Right cardiac atrium (tissue), 5 donors: Measurements from ENCODE around the gene FRMPD3. TPM values are rescaled to one million over a fixed set of nuclear protein-coding genes. Genes with fewer than 3 reads are reported as not detected.
"Not testable (repeated sequence)": the region's sequence is repeated elsewhere in the genome, so short reads cannot be mapped to it uniquely, and the experiment has no call there.

Experiments used
- ATAC-seq, 2 donors: fragments of 200-7000 bp; cut with Tn5 transposase; one replicate each; pipeline versions ENCODE4 v1.8.0 to v1.9.1; 2020; ENCODE audit warnings: moderate library complexity in 2 of 2, mild to moderate bottlenecking in 1 of 2
- DNase-seq, 3 donors: peaks; one replicate each; pipeline ENCODE4 v3.0.0-alpha.2; 2020
- H3K27ac ChIP-seq: one replicate; pipeline ENCODE4 v1.5.1; 2013; ENCODE audit warnings: mild to moderate bottlenecking, low read length, control low read depth, moderate library complexity
- H3K27me3 ChIP-seq: one replicate; pipeline ENCODE4 v1.6.1; 2013; ENCODE audit not compliant: control insufficient read depth, insufficient read depth
- H3K4me1 ChIP-seq: one replicate; pipeline ENCODE4 v1.6.1; 2013; ENCODE audit warnings: low read length; ENCODE audit not compliant: control insufficient read depth, insufficient read depth
- H3K4me3 ChIP-seq: one replicate; pipeline ENCODE4 v1.5.1; 2013; ENCODE audit warnings: low read length, control low read depth
- H3K9me3 ChIP-seq: one replicate; pipeline ENCODE4 v1.6.1; 2013; ENCODE audit warnings: low read length; ENCODE audit not compliant: control insufficient read depth
- WGBS: extraction: QIAGEN DNeasy Blood & Tissue Kit; methylation state at CpG from one replicate; pipeline ENCODE4 v1.1.7; 2013; 5-methylcytosine and 5-hydroxymethylcytosine counted together
- intact Hi-C, 4 donors: fragments of 100-400 bp; cut with DNase I; formaldehyde crosslinking; loops; one replicate each; pipeline versions ENCODE4 v1.11.0 to v1.14.0; 2022 to 2023
- polyA plus RNA-seq: library from polyadenylated mRNA; stranded (reverse); fragments of 200-250 nt; gene quantifications from one replicate; pipeline ENCODE4 v1.2.3, GENCODE V29; 2013
- total RNA-seq, 4 donors: library from RNA; stranded (reverse); fragmentation: NEBNext Ultra II Directional; extraction: Animal tissue kit (Norgen Biotek cat#: 25700); gene quantifications; one replicate each; pipeline ENCODE4 v1.2.1, GENCODE V29; 2021
- donor health status: healthy with polysubstance abuse.
- donor health status: DM: no; HTN: yes; CAD: no.
- donor health status: DM: no; HTN: no; CAD: no.
- donor health status: DM: no; HTN: yes; CAD: no; lungs with severe emphysema.
- donor health status: DM: yes; HTN: yes; CAD: no.

Gene FRMPD3
- total and polyA plus RNA-seq, 5 donors, result 0.05 to 0.36 (median 0.24) TPM

- no peak overlapping the region for H3K27ac ChIP-seq
- ATAC-seq (no peak), DNase-seq (peak in 2 of 3 donors; percentile 40 to 51)
- H3K9me3 ChIP-seq, result no peaks in the 10 kb centered on the region
- peaks cover 2% of the 10 kb centered on the region for H3K4me1 ChIP-seq
- WGBS, result 12% methylated on average over 19 of the region's 19 CpGs
- intact Hi-C loops, result no loop called here
- no peaks in the 10 kb centered on the region for H3K27me3 ChIP-seq
- no peak overlapping the region for H3K4me3 ChIP-seq
These were observed 1.5 kb downstream of the FRMPD3 start for GRCh38 chrX:107450823-107451509.

GRCh38 chrX:107451731-107452130, 2.3 kb downstream of the FRMPD3 start:
- no peaks in the 10 kb centered on the region for H3K27me3 ChIP-seq

GRCh38 chrX:107452581-107452980, 3.1 kb downstream of the FRMPD3 start:
- peaks cover 2% of the 10 kb centered on the region for H3K4me1 ChIP-seq
- intact Hi-C loops, result no loop called here
- no peak overlapping the region for H3K27ac ChIP-seq
- DNase-seq, result no peak
- H3K4me3 ChIP-seq, result no peak overlapping the region
- no peaks in the 10 kb centered on the region for H3K27me3 ChIP-seq
- no peak for ATAC-seq
- 20% methylated on average over 6 of the region's 6 CpGs for WGBS
- no peaks in the 10 kb centered on the region for H3K9me3 ChIP-seq

More at GRCh38 chrX:107451731-107452130, 2.3 kb downstream of the FRMPD3 start:
- 13% methylated on average over 11 of the region's 11 CpGs for WGBS
- Histone ChIP-seq H3K27ac (no peak overlapping the region), H3K4me1 (peaks cover 2% of the 10 kb centered on the region), H3K9me3 (no peaks in the 10 kb centered on the region), H3K4me3 (no peak overlapping the region)
- intact Hi-C loops, result no loop called here
- ATAC-seq (no peak), DNase-seq (peak in 1 of 3 donors; percentile 48)

GRCh38 chrX:107454302-107454701, 4.8 kb downstream of the FRMPD3 start:
- ATAC-seq, result no peak
- H3K4me3 ChIP-seq, result no peak overlapping the region
- intact Hi-C loops, result no loop called here

GRCh38 chrX:107457289-107457688, 7.8 kb downstream of the FRMPD3 start:
- ATAC-seq (no peak), DNase-seq (no peak)
- intact Hi-C loops, result no loop called here
- H3K27ac ChIP-seq, result no peak overlapping the region
- 95% methylated on average over 1 of the region's 1 CpG for WGBS
- H3K9me3 ChIP-seq, result no peaks in the 10 kb centered on the region
- no peak overlapping the region for H3K4me3 ChIP-seq
- no peaks in the 10 kb centered on the region for H3K4me1 ChIP-seq
- H3K27me3 ChIP-seq, result no peaks in the 10 kb centered on the region

More at GRCh38 chrX:107454302-107454701, 4.8 kb downstream of the FRMPD3 start:
- no peaks in the 10 kb centered on the region for H3K4me1 ChIP-seq
- H3K9me3 ChIP-seq, result no peaks in the 10 kb centered on the region
- no peaks in the 10 kb centered on the region for H3K27me3 ChIP-seq
- no peak overlapping the region for H3K27ac ChIP-seq
- no peak for DNase-seq

GRCh38 chrX:107465932-107466620, 16.6 kb downstream of the FRMPD3 start:
- Histone ChIP-seq H3K4me1 (no peaks in the 10 kb centered on the region), H3K4me3 (no peak overlapping the region), H3K27me3 (no peaks in the 10 kb centered on the region), H3K27ac (no peak overlapping the region), H3K9me3 (no peaks in the 10 kb centered on the region)
- ATAC-seq (no peak), DNase-seq (no peak)
- 53% methylated on average over 4 of the region's 4 CpGs for WGBS
- intact Hi-C loops, result no loop called here

- Histone ChIP-seq H3K27ac (no peak overlapping the region), H3K27me3 (no peaks in the 10 kb centered on the region), H3K9me3 (no peaks in the 10 kb centered on the region), H3K4me1 (no peaks in the 10 kb centered on the region), H3K4me3 (no peak overlapping the region)
- DNase-seq (no peak), ATAC-seq (no peak)
- intact Hi-C loops, result no loop called here
- 62% methylated on average over 4 of the region's 4 CpGs for WGBS
These were observed 17.8 kb downstream of the FRMPD3 start for GRCh38 chrX:107467271-107467670.

GRCh38 chrX:107470198-107470597, 20.7 kb downstream of the FRMPD3 start:
- Histone ChIP-seq H3K27me3 (no peaks in the 10 kb centered on the region), H3K4me1 (no peaks in the 10 kb centered on the region)

GRCh38 chrX:107470971-107471370, 21.5 kb downstream of the FRMPD3 start:
- no peak overlapping the region for H3K4me3 ChIP-seq
- ATAC-seq, result no peak
- H3K9me3 ChIP-seq, result no peaks in the 10 kb centered on the region
- no peak for DNase-seq
- intact Hi-C loops, result no loop called here
- no peak overlapping the region for H3K27ac ChIP-seq
- H3K27me3 ChIP-seq, result no peaks in the 10 kb centered on the region
- 43% methylated on average over 7 of the region's 7 CpGs for WGBS
- H3K4me1 ChIP-seq, result no peaks in the 10 kb centered on the region

More at GRCh38 chrX:107470198-107470597, 20.7 kb downstream of the FRMPD3 start:
- no peaks in the 10 kb centered on the region for H3K9me3 ChIP-seq
- H3K27ac ChIP-seq, result no peak overlapping the region
- ATAC-seq (no peak), DNase-seq (no peak)
- 78% methylated on average over 2 of the region's 2 CpGs for WGBS
- no peak overlapping the region for H3K4me3 ChIP-seq
- intact Hi-C loops, result no loop called here

- H3K27ac ChIP-seq, intact Hi-C loops, H3K4me1 ChIP-seq, H3K9me3 ChIP-seq, H3K27me3 ChIP-seq, ATAC-seq, H3K4me3 ChIP-seq, DNase-seq: not testable (repeated sequence)
- 90% methylated on average over 4 of the region's 4 CpGs for WGBS
These were observed 22.0 kb downstream of the FRMPD3 start for GRCh38 chrX:107471420-107471819.

GRCh38 chrX:107477406-107477805, 28.0 kb downstream of the FRMPD3 start:
- Histone ChIP-seq H3K27me3 (no peaks in the 10 kb centered on the region), H3K4me1 (no peaks in the 10 kb centered on the region), H3K4me3 (no peak overlapping the region), H3K9me3 (no peaks in the 10 kb centered on the region), H3K27ac (no peak overlapping the region)
- WGBS, result 43% methylated on average over 4 of the region's 4 CpGs
- DNase-seq (no peak), ATAC-seq (no peak)
- intact Hi-C loops, result no loop called here
